WTC11 (cell line): Measurements from ENCODE around the gene IQCE.

Experiments used
- ATF3 ChIP-seq: sonication (generic); formaldehyde crosslinking; conservative IDR thresholded peaks from 2 replicates; pipeline ENCODE4 v1.8.1; 2022; ENCODE audit warnings: mild to moderate bottlenecking, missing genetic modification reagents
- ATF6 ChIP-seq: sonication (generic); formaldehyde crosslinking; IDR thresholded peaks from 2 replicates; pipeline ENCODE4 v1.8.1; 2023; ENCODE audit warnings: mild to moderate bottlenecking, missing genetic modification reagents
- CTCF ChIP-seq: fragments of 200-600 bp; IDR thresholded peaks from 2 replicates; pipeline ENCODE4 v1.8.0; 2022; ENCODE audit warnings: antibody characterized with exemption
- FOXP1 ChIP-seq: sonication (generic); formaldehyde crosslinking; IDR thresholded peaks from 2 replicates; pipeline ENCODE4 v1.8.0; 2022; ENCODE audit warnings: missing genetic modification reagents, mild to moderate bottlenecking, moderate library complexity, borderline replicate concordance
- JUN ChIP-seq: sonication (generic); formaldehyde crosslinking; IDR thresholded peaks from 2 replicates; pipeline ENCODE4 v1.8.0; 2023; ENCODE audit warnings: mild to moderate bottlenecking, missing genetic modification reagents
- NR3C1 ChIP-seq: sonication (generic); formaldehyde crosslinking; conservative IDR thresholded peaks from 2 replicates; pipeline ENCODE4 v1.8.1; 2023; ENCODE audit warnings: low read depth, mild to moderate bottlenecking, missing genetic modification reagents
- SP1 ChIP-seq: sonication (generic); formaldehyde crosslinking; conservative IDR thresholded peaks from 2 replicates; pipeline ENCODE4 v1.8.1; 2022; ENCODE audit warnings: missing genetic modification reagents
- ZBTB21 ChIP-seq: sonication (generic); formaldehyde crosslinking; IDR thresholded peaks from 2 replicates; pipeline ENCODE4 v1.8.1; 2023; ENCODE audit warnings: mild to moderate bottlenecking, missing genetic modification reagents, borderline replicate concordance
- TF ChIP-seq, protein P1 (sequence below): sonication (generic); formaldehyde crosslinking; IDR thresholded peaks from 2 replicates; pipeline ENCODE4 v1.8.0; 2022; ENCODE audit warnings: mild to moderate bottlenecking, missing genetic modification reagents
- TF ChIP-seq, protein P2 (sequence below): fragments of 250-450 bp; sonication (Bioruptor Pico); IDR thresholded peaks from 2 replicates; pipeline ENCODE4 v1.9.0; 2021; ENCODE audit warnings: moderate library complexity, mild to moderate bottlenecking, inconsistent platforms, borderline replicate concordance
- TF ChIP-seq, protein P3 (sequence below): sonication (generic); formaldehyde crosslinking; IDR thresholded peaks from 2 replicates; pipeline ENCODE4 v1.8.1; 2022; ENCODE audit warnings: low read depth, missing genetic modification reagents, borderline replicate concordance
- TF ChIP-seq, protein P4 (sequence below): sonication (generic); formaldehyde crosslinking; IDR thresholded peaks from 2 replicates; pipeline ENCODE4 v1.8.1; 2023; ENCODE audit warnings: mild to moderate bottlenecking, moderate library complexity, missing genetic modification reagents
- TF ChIP-seq, protein P5 (sequence below): sonication (generic); formaldehyde crosslinking; IDR thresholded peaks from 2 replicates; pipeline ENCODE4 v1.8.1; 2023; ENCODE audit warnings: mild to moderate bottlenecking, missing genetic modification reagents

- TF ChIP-seq JUN (CRISPR knock-in tag) (no peak), FOXP1 (CRISPR knock-in tag) (no peak), CTCF (no peak), NR3C1 (CRISPR knock-in tag) (no peak), ATF6 (CRISPR knock-in tag) (no peak), SP1 (CRISPR knock-in tag) (no peak), ZBTB21 (CRISPR knock-in tag) (no peak), ATF3 (CRISPR knock-in tag) (no peak)
- TF ChIP-seq, protein P1, sequence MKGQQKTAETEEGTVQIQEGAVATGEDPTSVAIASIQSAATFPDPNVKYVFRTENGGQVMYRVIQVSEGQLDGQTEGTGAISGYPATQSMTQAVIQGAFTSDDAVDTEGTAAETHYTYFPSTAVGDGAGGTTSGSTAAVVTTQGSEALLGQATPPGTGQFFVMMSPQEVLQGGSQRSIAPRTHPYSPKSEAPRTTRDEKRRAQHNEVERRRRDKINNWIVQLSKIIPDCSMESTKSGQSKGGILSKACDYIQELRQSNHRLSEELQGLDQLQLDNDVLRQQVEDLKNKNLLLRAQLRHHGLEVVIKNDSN: no peak
- TF ChIP-seq, protein P2, sequence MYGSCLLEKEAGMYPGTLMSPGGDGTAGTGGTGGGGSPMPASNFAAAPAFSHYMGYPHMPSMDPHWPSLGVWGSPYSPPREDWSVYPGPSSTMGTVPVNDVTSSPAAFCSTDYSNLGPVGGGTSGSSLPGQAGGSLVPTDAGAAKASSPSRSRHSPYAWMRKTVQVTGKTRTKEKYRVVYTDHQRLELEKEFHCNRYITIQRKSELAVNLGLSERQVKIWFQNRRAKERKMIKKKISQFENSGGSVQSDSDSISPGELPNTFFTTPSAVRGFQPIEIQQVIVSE (CRISPR knock-in tag): no peak
- TF ChIP-seq, protein P3, sequence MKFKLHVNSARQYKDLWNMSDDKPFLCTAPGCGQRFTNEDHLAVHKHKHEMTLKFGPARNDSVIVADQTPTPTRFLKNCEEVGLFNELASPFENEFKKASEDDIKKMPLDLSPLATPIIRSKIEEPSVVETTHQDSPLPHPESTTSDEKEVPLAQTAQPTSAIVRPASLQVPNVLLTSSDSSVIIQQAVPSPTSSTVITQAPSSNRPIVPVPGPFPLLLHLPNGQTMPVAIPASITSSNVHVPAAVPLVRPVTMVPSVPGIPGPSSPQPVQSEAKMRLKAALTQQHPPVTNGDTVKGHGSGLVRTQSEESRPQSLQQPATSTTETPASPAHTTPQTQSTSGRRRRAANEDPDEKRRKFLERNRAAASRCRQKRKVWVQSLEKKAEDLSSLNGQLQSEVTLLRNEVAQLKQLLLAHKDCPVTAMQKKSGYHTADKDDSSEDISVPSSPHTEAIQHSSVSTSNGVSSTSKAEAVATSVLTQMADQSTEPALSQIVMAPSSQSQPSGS (CRISPR knock-in tag): no peak
- TF ChIP-seq, protein P4, sequence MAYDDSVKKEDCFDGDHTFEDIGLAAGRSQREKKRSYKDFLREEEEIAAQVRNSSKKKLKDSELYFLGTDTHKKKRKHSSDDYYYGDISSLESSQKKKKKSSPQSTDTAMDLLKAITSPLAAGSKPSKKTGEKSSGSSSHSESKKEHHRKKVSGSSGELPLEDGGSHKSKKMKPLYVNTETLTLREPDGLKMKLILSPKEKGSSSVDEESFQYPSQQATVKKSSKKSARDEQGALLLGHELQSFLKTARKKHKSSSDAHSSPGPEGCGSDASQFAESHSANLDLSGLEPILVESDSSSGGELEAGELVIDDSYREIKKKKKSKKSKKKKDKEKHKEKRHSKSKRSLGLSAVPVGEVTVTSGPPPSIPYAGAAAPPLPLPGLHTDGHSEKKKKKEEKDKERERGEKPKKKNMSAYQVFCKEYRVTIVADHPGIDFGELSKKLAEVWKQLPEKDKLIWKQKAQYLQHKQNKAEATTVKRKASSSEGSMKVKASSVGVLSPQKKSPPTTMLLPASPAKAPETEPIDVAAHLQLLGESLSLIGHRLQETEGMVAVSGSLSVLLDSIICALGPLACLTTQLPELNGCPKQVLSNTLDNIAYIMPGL (CRISPR knock-in tag): no peak
- TF ChIP-seq, protein P5, sequence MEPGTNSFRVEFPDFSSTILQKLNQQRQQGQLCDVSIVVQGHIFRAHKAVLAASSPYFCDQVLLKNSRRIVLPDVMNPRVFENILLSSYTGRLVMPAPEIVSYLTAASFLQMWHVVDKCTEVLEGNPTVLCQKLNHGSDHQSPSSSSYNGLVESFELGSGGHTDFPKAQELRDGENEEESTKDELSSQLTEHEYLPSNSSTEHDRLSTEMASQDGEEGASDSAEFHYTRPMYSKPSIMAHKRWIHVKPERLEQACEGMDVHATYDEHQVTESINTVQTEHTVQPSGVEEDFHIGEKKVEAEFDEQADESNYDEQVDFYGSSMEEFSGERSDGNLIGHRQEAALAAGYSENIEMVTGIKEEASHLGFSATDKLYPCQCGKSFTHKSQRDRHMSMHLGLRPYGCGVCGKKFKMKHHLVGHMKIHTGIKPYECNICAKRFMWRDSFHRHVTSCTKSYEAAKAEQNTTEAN (CRISPR knock-in tag): no peak
Measured at GRCh38 chr7:2606539-2606936, 47.8 kb downstream of the IQCE start.
